MM.1S (cell line): Measurements from ENCODE around the gene AMH.
"Not testable (repeated sequence)": the region's sequence is repeated elsewhere in the genome, so short reads cannot be mapped to it uniquely, and the experiment has no call there.

ENCODE experiments used
- DNase-seq: peaks from one replicate; pipeline ENCODE4 v3.0.0-alpha.2; 2015
- H2AFZ ChIP-seq: fragments of 300-600 bp; sonication (generic); 2 replicates; pipeline ENCODE4 v1.6.0; 2016; ENCODE audit warnings: antibody characterized with exemption, low read length
- H3F3A ChIP-seq: fragments of 300-600 bp; sonication (generic); 2 replicates; pipeline ENCODE4 v1.6.1; 2016; ENCODE audit warnings: mild to moderate bottlenecking, antibody characterized with exemption, low read length, moderate library complexity, mixed read lengths; ENCODE audit not compliant: insufficient read depth
- H3K27ac ChIP-seq: fragments of 300-600 bp; sonication (generic); 2 replicates; pipeline ENCODE4 v1.5.1; 2016; ENCODE audit warnings: mild to moderate bottlenecking, low read length
- H3K27me3 ChIP-seq: fragments of 300-600 bp; sonication (generic); replicated peaks from 2 replicates; pipeline ENCODE4 v1.6.0; 2016; ENCODE audit warnings: low read length; ENCODE audit not compliant: insufficient read depth
- H3K36me3 ChIP-seq: fragments of 300-600 bp; sonication (generic); replicated peaks from 2 replicates; pipeline ENCODE4 v1.6.1; 2016; ENCODE audit warnings: mild to moderate bottlenecking, low read length, mixed read lengths; ENCODE audit not compliant: insufficient read depth
- H3K4me1 ChIP-seq: fragments of 300-600 bp; sonication (generic); 2 replicates; pipeline ENCODE4 v1.6.1; 2016; ENCODE audit warnings: low read length, mixed read lengths
- H3K4me2 ChIP-seq: fragments of 300-600 bp; sonication (generic); 2 replicates; pipeline ENCODE4 v1.6.0; 2016; ENCODE audit warnings: low read depth, low read length
- H3K4me3 ChIP-seq: fragments of 300-600 bp; sonication (generic); 2 replicates; pipeline ENCODE4 v1.5.1; 2016; ENCODE audit warnings: low read length, mixed read lengths
- H3K79me2 ChIP-seq: fragments of 300-600 bp; sonication (generic); 2 replicates; pipeline ENCODE4 v1.6.1; 2016; ENCODE audit warnings: mixed run types, low read length, mixed read lengths
- H3K9ac ChIP-seq: fragments of 300-600 bp; sonication (generic); 2 replicates; pipeline ENCODE4 v1.6.1; 2016; ENCODE audit warnings: low read length, mixed read lengths
- H3K9me2 ChIP-seq: fragments of 300-600 bp; sonication (generic); replicated peaks from 2 replicates; pipeline ENCODE4 v1.6.1; 2016; ENCODE audit warnings: mild to moderate bottlenecking, low read length, mixed read lengths; ENCODE audit not compliant: insufficient read depth
- H3K9me3 ChIP-seq: fragments of 300-600 bp; sonication (generic); replicated peaks from 2 replicates; pipeline ENCODE4 v1.6.1; 2016; ENCODE audit warnings: mild to moderate bottlenecking, low read length, mixed read lengths; ENCODE audit not compliant: insufficient read depth
- H4K20me1 ChIP-seq: fragments of 300-600 bp; sonication (generic); 2 replicates; pipeline ENCODE4 v1.6.1; 2016; ENCODE audit warnings: mild to moderate bottlenecking, low read length, moderate library complexity, mixed read lengths; ENCODE audit not compliant: insufficient read depth
- CTCF ChIP-seq: fragments of 300-600 bp; sonication (generic); IDR thresholded peaks from 2 replicates; pipeline ENCODE4 v1.5.1; 2016; ENCODE audit warnings: antibody characterized with exemption, low read length, mixed read lengths
- EZH2 ChIP-seq: fragments of 300-600 bp; sonication (generic); optimal IDR thresholded peaks from 2 replicates; pipeline ENCODE3; 2017; ENCODE audit warnings: low read depth, mild to moderate bottlenecking, antibody characterized with exemption, low read length, mixed read lengths
- EZH2phosphoT487 ChIP-seq: fragments of 300-600 bp; sonication (generic); IDR thresholded peaks from 2 replicates; pipeline ENCODE4 v1.6.1; 2018; ENCODE audit warnings: antibody characterized with exemption, low read length

AMH gene

GRCh38 chr19:2280633-2281264 lies 31.6 kb downstream of the AMH start:
- Histone ChIP-seq H3F3A (no peaks in the 10 kb centered on the region), H3K27ac (no peak overlapping the region), H3K9me2 (no peaks in the 10 kb centered on the region), H2AFZ (no peak overlapping the region), H3K9ac (no peak overlapping the region), H3K9me3 (no peaks in the 10 kb centered on the region), H3K79me2 (no peaks in the 10 kb centered on the region), H3K27me3 (0 out of 2 replicates have a peak, but pooled peaks cover 4% of the 10 kb centered on the region), H3K36me3 (no peaks in the 10 kb centered on the region), H4K20me1 (no peaks in the 10 kb centered on the region), H3K4me2 (no peak overlapping the region), H3K4me3 (no peak overlapping the region), H3K4me1 (no peaks in the 10 kb centered on the region)
- DNase-seq = no peak
- TF ChIP-seq EZH2 (no peak), EZH2phosphoT487 (no peak)

- H3K27ac ChIP-seq, H3K4me1 ChIP-seq, H3K36me3 ChIP-seq, DNase-seq, H3F3A ChIP-seq, H3K9me3 ChIP-seq, H3K9me2 ChIP-seq, H3K9ac ChIP-seq, H3K27me3 ChIP-seq, H2AFZ ChIP-seq, H3K79me2 ChIP-seq, H3K4me2 ChIP-seq, H4K20me1 ChIP-seq, H3K4me3 ChIP-seq: not testable (repeated sequence)
These were observed 32.3 kb downstream of the AMH start for GRCh38 chr19:2281265-2282061.

GRCh38 chr19:2282062-2282861 lies 33.1 kb downstream of the AMH start, which contains the start of gene PEAK3:
TSS of gene PEAK3 (minus strand) at chr19:2282175. CDS start at chr19:2280931, 1,244 bp downstream.
- Histone ChIP-seq H3K27ac (no peak within 1 kb of the TSS), H3K9me3 (no peaks in the 10 kb centered on the region), H3K79me2 (no peaks in the 10 kb centered on the region), H3K9me2 (no peaks in the 10 kb centered on the region), H3K4me2 (no peak within 1 kb of the TSS), H3K27me3 (0 out of 2 replicates have a peak, but pooled peaks cover 4% of the 10 kb centered on the region), H3K9ac (no peak within 1 kb of the TSS), H3K4me3 (no peak within 1 kb of the TSS), H3K36me3 (no peaks in the 10 kb centered on the region), H3F3A (no peaks in the 10 kb centered on the region), H3K4me1 (no peaks in the 10 kb centered on the region), H4K20me1 (no peaks in the 10 kb centered on the region), H2AFZ (no peak within 1 kb of the TSS)
- DNase-seq = no peak
- TF ChIP-seq EZH2phosphoT487 = no peak
- TF ChIP-seq EZH2 = no peak
- TF ChIP-seq CTCF = no peak

- Histone ChIP-seq H3K4me1 (no peaks in the 10 kb centered on the region), H3K36me3 (no peaks in the 10 kb centered on the region), H2AFZ (no peak overlapping the region), H3K9me3 (no peaks in the 10 kb centered on the region), H4K20me1 (no peaks in the 10 kb centered on the region), H3K9me2 (no peaks in the 10 kb centered on the region), H3K27ac (no peak overlapping the region), H3K79me2 (no peaks in the 10 kb centered on the region), H3K27me3 (0 out of 2 replicates have a peak, but pooled peaks cover 4% of the 10 kb centered on the region), H3K4me3 (no peak overlapping the region), H3K9ac (no peak overlapping the region), H3K4me2 (no peak overlapping the region), H3F3A (no peaks in the 10 kb centered on the region)
- no peak for DNase-seq
- TF ChIP-seq EZH2 = no peak
These were observed 33.7 kb downstream of the AMH start for GRCh38 chr19:2282862-2283237.
